Measurements from ENCODE around the gene NXPE4. TPM values are rescaled to one million over a fixed set of nuclear protein-coding genes. Genes with fewer than 3 reads are reported as not detected.
"Not testable (repeated sequence)": the region's sequence is repeated elsewhere in the genome, so short reads cannot be mapped to it uniquely, and the experiment has no call there.

The NXPE4 gene
- total RNA-seq, 1 donor: not detected

DNA sequence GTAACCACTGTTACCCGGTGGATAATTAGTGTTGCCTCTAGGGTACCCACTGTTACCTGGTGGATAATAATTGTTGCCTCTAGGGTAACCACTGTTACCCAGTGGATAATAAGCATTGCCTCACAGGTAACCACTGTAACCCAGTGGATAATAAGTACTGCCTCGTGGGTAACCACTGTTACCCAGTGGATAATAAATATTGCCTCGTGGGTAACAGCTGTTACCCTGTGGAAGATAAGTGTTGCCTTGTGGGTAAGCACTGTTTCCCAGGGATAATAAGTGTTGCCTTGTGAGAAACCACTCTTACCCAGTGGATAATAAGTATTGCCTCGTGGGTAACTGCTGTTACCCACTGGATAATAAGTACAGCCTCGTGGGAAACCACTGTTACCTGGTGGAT lies 9.3 kb upstream of the NXPE4 start:
- Histone ChIP-seq H3K9me3 (ENCODE audit: low read depth, low read length) (no peaks in the 10 kb centered on the region), H3K79me2 (ENCODE audit: insufficient read depth, low read length) (no peaks in the 10 kb centered on the region), H3K4me2 (ENCODE audit: insufficient read depth, low read length) (no peak overlapping the region), H3K4me1 (ENCODE audit: insufficient read depth, low read length) (no peaks in the 10 kb centered on the region), H4K20me1 (ENCODE audit: insufficient read depth, low read length) (no peaks in the 10 kb centered on the region), H3K36me3 (ENCODE audit: insufficient read depth, low read length) (no peaks in the 10 kb centered on the region), H3K27me3 (ENCODE audit: insufficient read depth, low read length) (no peaks in the 10 kb centered on the region), H2AFZ (ENCODE audit: low read length) (no peak overlapping the region), H3K27ac (ENCODE audit: low read depth, low read length) (no peak overlapping the region), H3K4me3 (ENCODE audit: insufficient read depth, low read length) (no peak overlapping the region)
- TF ChIP-seq CTCF (IDR thresholded peaks at IDR 0.05; ENCODE audit: extremely low read depth, low read depth, low read length): no peak
- DNase-seq (ENCODE audit: insufficient read length, low spot score, missing footprints): no peak

DNA sequence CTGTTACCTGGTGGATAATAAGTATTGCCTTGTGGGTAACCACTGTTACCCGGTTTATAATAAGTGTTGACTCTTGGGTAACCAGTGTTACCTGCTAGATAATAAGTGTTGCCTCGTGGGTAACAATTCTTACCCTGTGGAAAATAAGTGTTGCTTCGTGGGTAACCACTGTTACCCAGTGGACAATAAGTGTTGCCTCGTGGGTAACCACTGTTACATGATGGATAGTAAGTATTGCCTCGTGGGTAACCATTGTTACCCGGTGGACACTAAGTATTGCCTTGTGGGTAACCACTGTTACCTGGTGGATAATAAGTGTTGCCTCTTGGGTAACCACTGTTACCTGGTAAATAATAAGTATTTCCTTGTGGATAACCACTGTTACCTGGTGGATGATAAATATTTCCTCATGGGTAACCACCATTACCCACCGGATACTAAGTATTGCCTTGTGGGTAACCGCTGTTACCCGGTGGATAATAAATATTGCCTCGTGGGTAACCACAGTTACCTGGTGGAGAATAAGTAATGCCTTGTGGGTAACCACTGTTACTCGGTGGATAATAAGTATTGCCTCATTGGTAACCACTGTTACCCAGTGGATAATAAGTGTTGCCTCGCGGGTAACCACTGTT lies 8.7 kb upstream of the NXPE4 start:
- H3K36me3 ChIP-seq (ENCODE audit: insufficient read depth, low read length): no peaks in the 10 kb centered on the region
- no peak for TF ChIP-seq CTCF (IDR thresholded peaks at IDR 0.05; ENCODE audit: extremely low read depth, low read depth, low read length)
- H3K4me1 ChIP-seq (ENCODE audit: insufficient read depth, low read length): no peaks in the 10 kb centered on the region
- no peaks in the 10 kb centered on the region for H3K27me3 ChIP-seq (ENCODE audit: insufficient read depth, low read length)
- H4K20me1 ChIP-seq (ENCODE audit: insufficient read depth, low read length): no peaks in the 10 kb centered on the region
- no peak overlapping the region for H3K4me2 ChIP-seq (ENCODE audit: insufficient read depth, low read length)
- no peak overlapping the region for H2AFZ ChIP-seq (ENCODE audit: low read length)
- no peak for DNase-seq (ENCODE audit: insufficient read length, low spot score, missing footprints)
- no peaks in the 10 kb centered on the region for H3K79me2 ChIP-seq (ENCODE audit: insufficient read depth, low read length)
- no peaks in the 10 kb centered on the region for H3K9me3 ChIP-seq (ENCODE audit: low read depth, low read length)
- no peak overlapping the region for H3K27ac ChIP-seq (ENCODE audit: low read depth, low read length)
- H3K4me3 ChIP-seq (ENCODE audit: insufficient read depth, low read length): no peak overlapping the region

DNA sequence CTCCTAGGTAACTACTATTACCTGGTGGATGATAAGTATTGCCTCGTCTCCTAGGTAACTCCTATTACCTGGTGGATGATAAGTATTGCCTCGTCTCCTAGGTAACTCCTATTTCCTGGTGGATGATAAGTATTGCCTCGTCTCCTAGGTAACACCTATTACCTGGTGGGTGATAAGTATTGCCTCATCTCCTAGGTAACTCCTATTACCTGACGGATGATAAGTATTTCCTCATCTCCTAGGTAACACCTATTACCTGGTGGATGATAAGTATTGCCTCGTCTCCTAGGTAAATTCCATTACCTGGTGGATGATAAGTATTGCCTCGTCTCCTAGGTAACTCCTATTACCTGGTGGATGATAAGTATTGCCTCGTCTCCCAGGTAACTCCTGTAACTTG lies 7.6 kb upstream of the NXPE4 start:
- not testable (repeated sequence) for H3K4me1 ChIP-seq (ENCODE audit: insufficient read depth, low read length); H3K4me2 ChIP-seq (ENCODE audit: insufficient read depth, low read length); H2AFZ ChIP-seq (ENCODE audit: low read length); H3K9me3 ChIP-seq (ENCODE audit: low read depth, low read length); H3K36me3 ChIP-seq (ENCODE audit: insufficient read depth, low read length); H3K79me2 ChIP-seq (ENCODE audit: insufficient read depth, low read length); DNase-seq (ENCODE audit: insufficient read length, low spot score, missing footprints); H3K27ac ChIP-seq (ENCODE audit: low read depth, low read length); H3K4me3 ChIP-seq (ENCODE audit: insufficient read depth, low read length); H3K27me3 ChIP-seq (ENCODE audit: insufficient read depth, low read length); H4K20me1 ChIP-seq (ENCODE audit: insufficient read depth, low read length)

DNA sequence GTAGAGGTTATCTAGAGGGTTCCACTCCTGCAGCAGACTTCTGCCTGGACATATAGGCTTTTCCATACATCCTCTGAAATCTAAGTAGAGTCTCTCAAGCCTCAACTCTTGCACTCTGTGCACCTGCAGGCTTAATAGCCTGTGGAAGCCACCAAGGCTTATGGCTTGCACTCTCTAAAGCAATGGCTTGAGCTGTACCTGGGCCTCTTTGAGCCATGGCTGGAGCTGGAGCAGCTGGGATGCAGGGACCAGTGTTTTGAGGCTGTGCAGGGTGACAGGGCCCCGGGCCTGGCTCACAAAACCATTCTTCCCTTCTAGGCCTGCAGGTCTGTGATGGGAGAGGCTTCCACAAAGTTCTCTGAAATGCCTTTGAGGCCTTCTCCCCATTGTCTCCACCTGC lies 2.9 kb upstream of the NXPE4 start:
- Histone ChIP-seq H3K4me2 (ENCODE audit: insufficient read depth, low read length) (no peak overlapping the region), H3K79me2 (ENCODE audit: insufficient read depth, low read length) (no peaks in the 10 kb centered on the region), H3K4me1 (ENCODE audit: insufficient read depth, low read length) (no peaks in the 10 kb centered on the region), H3K4me3 (ENCODE audit: insufficient read depth, low read length) (no peak overlapping the region), H3K27me3 (ENCODE audit: insufficient read depth, low read length) (no peaks in the 10 kb centered on the region), H3K36me3 (ENCODE audit: insufficient read depth, low read length) (no peaks in the 10 kb centered on the region), H3K9me3 (ENCODE audit: low read depth, low read length) (no peaks in the 10 kb centered on the region), H4K20me1 (ENCODE audit: insufficient read depth, low read length) (no peaks in the 10 kb centered on the region), H2AFZ (ENCODE audit: low read length) (no peak overlapping the region), H3K27ac (ENCODE audit: low read depth, low read length) (no peak overlapping the region)
- no peak for DNase-seq (ENCODE audit: insufficient read length, low spot score, missing footprints)
- no peak for TF ChIP-seq CTCF (IDR thresholded peaks at IDR 0.05; ENCODE audit: extremely low read depth, low read depth, low read length)
